MM.1S (cell line): ENCODE measurements around the gene GPSM3.
"Not testable (repeated sequence)": the region's sequence is repeated elsewhere in the genome, so short reads cannot be mapped to it uniquely, and the experiment has no call there.

ENCODE experiments used
- DNase-seq: peaks from one replicate; pipeline ENCODE4 v3.0.0-alpha.2; 2015
- H2AFZ ChIP-seq: fragments of 300-600 bp; sonication (generic); 2 replicates; pipeline ENCODE4 v1.6.0; 2016; ENCODE audit warnings: antibody characterized with exemption, low read length
- H3F3A ChIP-seq: fragments of 300-600 bp; sonication (generic); 2 replicates; pipeline ENCODE4 v1.6.1; 2016; ENCODE audit warnings: mild to moderate bottlenecking, antibody characterized with exemption, low read length, moderate library complexity, mixed read lengths; ENCODE audit not compliant: insufficient read depth
- H3K27ac ChIP-seq: fragments of 300-600 bp; sonication (generic); 2 replicates; pipeline ENCODE4 v1.5.1; 2016; ENCODE audit warnings: mild to moderate bottlenecking, low read length
- H3K27me3 ChIP-seq: fragments of 300-600 bp; sonication (generic); replicated peaks from 2 replicates; pipeline ENCODE4 v1.6.0; 2016; ENCODE audit warnings: low read length; ENCODE audit not compliant: insufficient read depth
- H3K36me3 ChIP-seq: fragments of 300-600 bp; sonication (generic); replicated peaks from 2 replicates; pipeline ENCODE4 v1.6.1; 2016; ENCODE audit warnings: mild to moderate bottlenecking, low read length, mixed read lengths; ENCODE audit not compliant: insufficient read depth
- H3K4me1 ChIP-seq: fragments of 300-600 bp; sonication (generic); 2 replicates; pipeline ENCODE4 v1.6.1; 2016; ENCODE audit warnings: low read length, mixed read lengths
- H3K4me2 ChIP-seq: fragments of 300-600 bp; sonication (generic); 2 replicates; pipeline ENCODE4 v1.6.0; 2016; ENCODE audit warnings: low read depth, low read length
- H3K4me3 ChIP-seq: fragments of 300-600 bp; sonication (generic); 2 replicates; pipeline ENCODE4 v1.5.1; 2016; ENCODE audit warnings: low read length, mixed read lengths
- H3K79me2 ChIP-seq: fragments of 300-600 bp; sonication (generic); 2 replicates; pipeline ENCODE4 v1.6.1; 2016; ENCODE audit warnings: mixed run types, low read length, mixed read lengths
- H3K9ac ChIP-seq: fragments of 300-600 bp; sonication (generic); 2 replicates; pipeline ENCODE4 v1.6.1; 2016; ENCODE audit warnings: low read length, mixed read lengths
- H3K9me2 ChIP-seq: fragments of 300-600 bp; sonication (generic); replicated peaks from 2 replicates; pipeline ENCODE4 v1.6.1; 2016; ENCODE audit warnings: mild to moderate bottlenecking, low read length, mixed read lengths; ENCODE audit not compliant: insufficient read depth
- H3K9me3 ChIP-seq: fragments of 300-600 bp; sonication (generic); replicated peaks from 2 replicates; pipeline ENCODE4 v1.6.1; 2016; ENCODE audit warnings: mild to moderate bottlenecking, low read length, mixed read lengths; ENCODE audit not compliant: insufficient read depth
- H4K20me1 ChIP-seq: fragments of 300-600 bp; sonication (generic); 2 replicates; pipeline ENCODE4 v1.6.1; 2016; ENCODE audit warnings: mild to moderate bottlenecking, low read length, moderate library complexity, mixed read lengths; ENCODE audit not compliant: insufficient read depth
- CTCF ChIP-seq: fragments of 300-600 bp; sonication (generic); IDR thresholded peaks from 2 replicates; pipeline ENCODE4 v1.5.1; 2016; ENCODE audit warnings: antibody characterized with exemption, low read length, mixed read lengths
- EZH2 ChIP-seq: fragments of 300-600 bp; sonication (generic); optimal IDR thresholded peaks from 2 replicates; pipeline ENCODE3; 2017; ENCODE audit warnings: low read depth, mild to moderate bottlenecking, antibody characterized with exemption, low read length, mixed read lengths
- EZH2phosphoT487 ChIP-seq: fragments of 300-600 bp; sonication (generic); IDR thresholded peaks from 2 replicates; pipeline ENCODE4 v1.6.1; 2018; ENCODE audit warnings: antibody characterized with exemption, low read length

GPSM3 gene

GRCh38 chr6:32212076-32212760 lies 19.8 kb upstream of the GPSM3 start:
- no peaks in the 10 kb centered on the region for H3F3A ChIP-seq
- no peak overlapping the region for H2AFZ ChIP-seq
- H3K9me3 ChIP-seq, result no peaks in the 10 kb centered on the region
- no peaks in the 10 kb centered on the region for H4K20me1 ChIP-seq
- DNase-seq, result no peak
- TF ChIP-seq EZH2 (no peak), CTCF (no peak), EZH2phosphoT487 (no peak)
- H3K27me3 ChIP-seq, result peaks cover 14% of the 10 kb centered on the region; the same call in 1 of the 2 replicates
- H3K79me2 ChIP-seq, result no peaks in the 10 kb centered on the region
- H3K4me3 ChIP-seq, result no peak overlapping the region
- H3K9ac ChIP-seq, result no peak overlapping the region
- H3K4me1 ChIP-seq, result no peaks in the 10 kb centered on the region
- no peaks in the 10 kb centered on the region for H3K9me2 ChIP-seq
- H3K36me3 ChIP-seq, result no peaks in the 10 kb centered on the region
- no peak overlapping the region for H3K4me2 ChIP-seq
- H3K27ac ChIP-seq, result no peak overlapping the region

GRCh38 chr6:32211432-32211831 lies 19.0 kb upstream of the GPSM3 start:
- not testable (repeated sequence) for H3F3A ChIP-seq, H3K36me3 ChIP-seq, H4K20me1 ChIP-seq, H2AFZ ChIP-seq, H3K9me2 ChIP-seq, DNase-seq, H3K27ac ChIP-seq, H3K4me2 ChIP-seq, H3K79me2 ChIP-seq, H3K9ac ChIP-seq, H3K4me3 ChIP-seq, H3K4me1 ChIP-seq, H3K9me3 ChIP-seq
- peaks cover 10% of the 10 kb centered on the region; the same call in 1 of the 2 replicates for H3K27me3 ChIP-seq

GRCh38 chr6:32210191-32210601 lies 17.8 kb upstream of the GPSM3 start:
- H3K4me3 ChIP-seq, result no peak overlapping the region
- no peak overlapping the region for H3K9ac ChIP-seq
- H3K27me3 ChIP-seq, result peaks cover 11% of the 10 kb centered on the region; the same call in 1 of the 2 replicates
- no peak for TF ChIP-seq CTCF
- H3K79me2 ChIP-seq, result no peaks in the 10 kb centered on the region
- no peaks in the 10 kb centered on the region for H3F3A ChIP-seq
- no peak for DNase-seq
- H2AFZ ChIP-seq, result no peak overlapping the region
- no peaks in the 10 kb centered on the region for H3K9me2 ChIP-seq
- H3K4me1 ChIP-seq, result no peaks in the 10 kb centered on the region
- no peak overlapping the region for H3K4me2 ChIP-seq
- no peaks in the 10 kb centered on the region for H3K9me3 ChIP-seq
- no peaks in the 10 kb centered on the region for H3K36me3 ChIP-seq
- no peak overlapping the region for H3K27ac ChIP-seq
- no peaks in the 10 kb centered on the region for H4K20me1 ChIP-seq

GRCh38 chr6:32208996-32209395 lies 16.6 kb upstream of the GPSM3 start:
- H3K79me2 ChIP-seq, result no peaks in the 10 kb centered on the region
- TF ChIP-seq CTCF (no peak), EZH2phosphoT487 (no peak), EZH2 (no peak)
- no peaks in the 10 kb centered on the region for H3K9me3 ChIP-seq
- no peak overlapping the region for H3K9ac ChIP-seq
- DNase-seq, result no peak
- H3K4me2 ChIP-seq, result no peak overlapping the region
- H3K4me1 ChIP-seq, result no peaks in the 10 kb centered on the region
- H3K4me3 ChIP-seq, result no peak overlapping the region
- H3K27ac ChIP-seq, result no peak overlapping the region
- H3K27me3 ChIP-seq, result peaks cover 15% of the 10 kb centered on the region; the same call in 1 of the 2 replicates
- no peaks in the 10 kb centered on the region for H4K20me1 ChIP-seq
- H3K9me2 ChIP-seq, result no peaks in the 10 kb centered on the region
- H2AFZ ChIP-seq, result no peak overlapping the region
- no peaks in the 10 kb centered on the region for H3F3A ChIP-seq
- H3K36me3 ChIP-seq, result no peaks in the 10 kb centered on the region
